HFFc6 (cell line): ENCODE measurements around the gene GABRG3. TPM values are rescaled to one million over a fixed set of nuclear protein-coding genes. Genes with fewer than 3 reads are reported as not detected.

Source experiments
- DNase-seq: peaks from one replicate; pipeline ENCODE4 v3.0.0-alpha.2; 2018
- H3K27ac Mint-ChIP-seq: 2 replicates; pipeline ENCODE4 v1.8.0; 2020; ENCODE audit warnings: mild to moderate bottlenecking, mixed read lengths
- H3K27me3 Mint-ChIP-seq: 2 replicates; pipeline ENCODE4 v1.8.0; 2021; ENCODE audit warnings: mild to moderate bottlenecking, moderate library complexity, mixed read lengths; ENCODE audit not compliant: insufficient read depth
- H3K36me3 Mint-ChIP-seq: 2 replicates; pipeline ENCODE4 v1.8.0; 2021; ENCODE audit warnings: low read depth, mixed read lengths
- H3K4me1 Mint-ChIP-seq: 2 replicates; pipeline ENCODE4 v1.8.0; 2020; ENCODE audit warnings: low read depth, mixed read lengths
- H3K4me3 Mint-ChIP-seq: 2 replicates; pipeline ENCODE4 v1.8.0; 2020; ENCODE audit warnings: mild to moderate bottlenecking, moderate library complexity, mixed read lengths
- H3K9me3 Mint-ChIP-seq: 2 replicates; pipeline ENCODE4 v1.8.0; 2020; ENCODE audit warnings: mild to moderate bottlenecking, mixed read lengths
- CTCF ChIP-seq: fragments of 200-600 bp; sonication (generic); IDR thresholded peaks from 2 replicates; pipeline ENCODE4 v1.5.0; 2021; ENCODE audit warnings: antibody characterized with exemption, mild to moderate bottlenecking
- total RNA-seq, 6 experiments: library from RNA; stranded (reverse); fragmentation: NEBNext Ultra II Directional; extraction: Animal tissue kit (Norgen Biotek cat#: 25700); gene quantifications; 2 replicates in 1 of 6; 3 replicates in 5 of 6; pipeline ENCODE4 v1.2.3, GENCODE V29; 2021

The GABRG3 gene
- total RNA-seq, 6 experiments from 2014 or later: not detected

GRCh38 chr15:26934848-26935247 lies 36.1 kb upstream of the GABRG3 start:
- no peak for DNase-seq
- Mint-ChIP-seq H3K4me1 (no peaks in the 10 kb centered on the region), H3K27ac (no peak overlapping the region), H3K27me3 (peaks cover 6% of the 10 kb centered on the region; the same call in 1 of the 2 replicates), H3K36me3 (peaks cover 9% of the 10 kb centered on the region), H3K4me3 (no peak overlapping the region), H3K9me3 (peaks cover 43% of the 10 kb centered on the region)
- no peak for TF ChIP-seq CTCF

- Mint-ChIP-seq H3K4me3 (no peak overlapping the region), H3K27ac (no peak overlapping the region), H3K36me3 (peaks cover 9% of the 10 kb centered on the region), H3K9me3 (peaks cover 43% of the 10 kb centered on the region), H3K27me3 (peaks cover 6% of the 10 kb centered on the region; the same call in 1 of the 2 replicates), H3K4me1 (no peaks in the 10 kb centered on the region)
- no peak for DNase-seq
- TF ChIP-seq CTCF: no peak
Observed at GRCh38 chr15:26935322-26935721, 35.7 kb upstream of the GABRG3 start.

GRCh38 chr15:26936502-26936901 lies 34.5 kb upstream of the GABRG3 start:
- H3K4me1 Mint-ChIP-seq: no peaks in the 10 kb centered on the region
- H3K4me3 Mint-ChIP-seq: no peak overlapping the region
- H3K27ac Mint-ChIP-seq: no peak overlapping the region
- TF ChIP-seq CTCF: no peak
- H3K27me3 Mint-ChIP-seq: peaks cover 6% of the 10 kb centered on the region; the same call in 1 of the 2 replicates
- DNase-seq: no peak
- H3K36me3 Mint-ChIP-seq: peaks cover 9% of the 10 kb centered on the region
- H3K9me3 Mint-ChIP-seq: peaks cover 42% of the 10 kb centered on the region

- Mint-ChIP-seq H3K9me3 (peaks cover 35% of the 10 kb centered on the region), H3K4me1 (no peaks in the 10 kb centered on the region), H3K27me3 (peaks cover 6% of the 10 kb centered on the region; the same call in 1 of the 2 replicates), H3K36me3 (peaks cover 9% of the 10 kb centered on the region), H3K4me3 (no peak overlapping the region), H3K27ac (no peak overlapping the region)
- no peak for TF ChIP-seq CTCF
- DNase-seq: no peak
Observed at GRCh38 chr15:26937134-26937533, 33.8 kb upstream of the GABRG3 start.

GRCh38 chr15:26939398-26939797 lies 31.6 kb upstream of the GABRG3 start:
- peaks cover 6% of the 10 kb centered on the region; the same call in 1 of the 2 replicates for H3K27me3 Mint-ChIP-seq
- H3K27ac Mint-ChIP-seq: no peak overlapping the region
- H3K4me1 Mint-ChIP-seq: no peaks in the 10 kb centered on the region

More at GRCh38 chr15:26939398-26939797, 31.6 kb upstream of the GABRG3 start:
- Mint-ChIP-seq H3K9me3 (peaks cover 46% of the 10 kb centered on the region), H3K36me3 (peaks cover 13% of the 10 kb centered on the region), H3K4me3 (no peak overlapping the region)
- no peak for TF ChIP-seq CTCF
- DNase-seq: no peak
